ENCODE measurements around the gene CYP3A4. TPM values are rescaled to one million over a fixed set of nuclear protein-coding genes. Genes with fewer than 3 reads are reported as not detected.
"Not testable (repeated sequence)": the region's sequence is repeated elsewhere in the genome, so short reads cannot be mapped to it uniquely, and the experiment has no call there.

Gene CYP3A4
- polyA plus RNA-seq, 1 of the 3 experiments (the other 2 are of a cell fraction) = not detected

DNA sequence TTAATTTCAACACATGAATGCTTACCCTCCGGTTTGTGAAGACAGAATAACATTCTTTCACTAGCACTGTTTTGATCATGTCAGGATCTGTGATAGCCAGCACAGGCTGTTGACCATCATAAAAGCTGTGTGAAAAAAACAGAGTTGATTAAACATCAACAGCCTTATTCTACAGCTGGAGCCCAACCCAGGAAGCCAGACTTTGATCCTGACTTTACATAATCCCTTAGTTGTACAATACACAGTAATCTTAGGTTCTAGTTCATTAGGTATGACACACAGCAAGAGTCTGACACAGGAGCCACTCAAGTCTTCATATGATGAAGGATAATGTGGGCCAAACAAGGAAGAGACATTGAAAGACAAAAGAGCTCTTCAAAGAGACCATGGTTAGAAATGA, 11.4 kb downstream of the CYP3A4 start:
- POLR2A ChIA-PET = no interaction called here
- no peaks in the 10 kb centered on the region for H3K27me3 ChIP-seq (ENCODE audit: insufficient read depth)
- WGBS (ENCODE audit: low lambda C conversion rate) = 0% methylated on average over 1 of the region's 1 CpG
- no peaks in the 10 kb centered on the region for H3K36me3 ChIP-seq (replicated peaks in 1 of 2; ENCODE audit: control insufficient read depth in 1 of 2, insufficient read depth in 2 of 2, low read length in 1 of 2)
- no peaks in the 10 kb centered on the region for H3K4me1 ChIP-seq (ENCODE audit: control insufficient read depth in 1 of 2, insufficient read depth in 2 of 2, low read depth in 1 of 2, low read length in 1 of 2)
- no peaks in the 10 kb centered on the region for H3K79me2 ChIP-seq (ENCODE audit: insufficient read depth)
- H3K9ac ChIP-seq = no peak overlapping the region
- no peaks in the 10 kb centered on the region for H3K9me2 ChIP-seq
- no peak for TF ChIP-seq SIN3A (IDR thresholded peaks at IDR 0.05; ENCODE audit: borderline replicate concordance, low read depth, low read length)
- TF ChIP-seq NRF1 (IDR thresholded peaks at IDR 0.05; ENCODE audit: low read depth, low read length) = no peak
- TF ChIP-seq, protein P1, sequence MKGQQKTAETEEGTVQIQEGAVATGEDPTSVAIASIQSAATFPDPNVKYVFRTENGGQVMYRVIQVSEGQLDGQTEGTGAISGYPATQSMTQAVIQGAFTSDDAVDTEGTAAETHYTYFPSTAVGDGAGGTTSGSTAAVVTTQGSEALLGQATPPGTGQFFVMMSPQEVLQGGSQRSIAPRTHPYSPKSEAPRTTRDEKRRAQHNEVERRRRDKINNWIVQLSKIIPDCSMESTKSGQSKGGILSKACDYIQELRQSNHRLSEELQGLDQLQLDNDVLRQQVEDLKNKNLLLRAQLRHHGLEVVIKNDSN (IDR thresholded peaks at IDR 0.05; ENCODE audit: borderline replicate concordance, low read depth) = no peak
- TF ChIP-seq YY1 (IDR thresholded peaks at IDR 0.05; ENCODE audit: low read depth) = no peak
- TF ChIP-seq FOXJ3 (CRISPR knock-in tag; IDR thresholded peaks at IDR 0.05) = no peak
- TF ChIP-seq, protein P2, sequence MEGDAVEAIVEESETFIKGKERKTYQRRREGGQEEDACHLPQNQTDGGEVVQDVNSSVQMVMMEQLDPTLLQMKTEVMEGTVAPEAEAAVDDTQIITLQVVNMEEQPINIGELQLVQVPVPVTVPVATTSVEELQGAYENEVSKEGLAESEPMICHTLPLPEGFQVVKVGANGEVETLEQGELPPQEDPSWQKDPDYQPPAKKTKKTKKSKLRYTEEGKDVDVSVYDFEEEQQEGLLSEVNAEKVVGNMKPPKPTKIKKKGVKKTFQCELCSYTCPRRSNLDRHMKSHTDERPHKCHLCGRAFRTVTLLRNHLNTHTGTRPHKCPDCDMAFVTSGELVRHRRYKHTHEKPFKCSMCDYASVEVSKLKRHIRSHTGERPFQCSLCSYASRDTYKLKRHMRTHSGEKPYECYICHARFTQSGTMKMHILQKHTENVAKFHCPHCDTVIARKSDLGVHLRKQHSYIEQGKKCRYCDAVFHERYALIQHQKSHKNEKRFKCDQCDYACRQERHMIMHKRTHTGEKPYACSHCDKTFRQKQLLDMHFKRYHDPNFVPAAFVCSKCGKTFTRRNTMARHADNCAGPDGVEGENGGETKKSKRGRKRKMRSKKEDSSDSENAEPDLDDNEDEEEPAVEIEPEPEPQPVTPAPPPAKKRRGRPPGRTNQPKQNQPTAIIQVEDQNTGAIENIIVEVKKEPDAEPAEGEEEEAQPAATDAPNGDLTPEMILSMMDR (IDR thresholded peaks at IDR 0.05) = no peak
- no peak for TF ChIP-seq FOXM1 (IDR thresholded peaks at IDR 0.05; ENCODE audit: low read depth)
- no peak for TF ChIP-seq NFIC (IDR thresholded peaks at IDR 0.05; ENCODE audit: borderline replicate concordance)
- TF ChIP-seq GATA2 (CRISPR knock-in tag; IDR thresholded peaks at IDR 0.05) = no peak
- TF ChIP-seq, protein P3, sequence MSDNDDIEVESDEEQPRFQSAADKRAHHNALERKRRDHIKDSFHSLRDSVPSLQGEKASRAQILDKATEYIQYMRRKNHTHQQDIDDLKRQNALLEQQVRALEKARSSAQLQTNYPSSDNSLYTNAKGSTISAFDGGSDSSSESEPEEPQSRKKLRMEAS (IDR thresholded peaks at IDR 0.05; ENCODE audit: low read depth) = no peak
- TF ChIP-seq, protein P4, sequence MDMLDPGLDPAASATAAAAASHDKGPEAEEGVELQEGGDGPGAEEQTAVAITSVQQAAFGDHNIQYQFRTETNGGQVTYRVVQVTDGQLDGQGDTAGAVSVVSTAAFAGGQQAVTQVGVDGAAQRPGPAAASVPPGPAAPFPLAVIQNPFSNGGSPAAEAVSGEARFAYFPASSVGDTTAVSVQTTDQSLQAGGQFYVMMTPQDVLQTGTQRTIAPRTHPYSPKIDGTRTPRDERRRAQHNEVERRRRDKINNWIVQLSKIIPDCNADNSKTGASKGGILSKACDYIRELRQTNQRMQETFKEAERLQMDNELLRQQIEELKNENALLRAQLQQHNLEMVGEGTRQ (IDR thresholded peaks at IDR 0.05; ENCODE audit: borderline replicate concordance, low read depth, low read length) = no peak
- no peak for TF ChIP-seq MXI1 (IDR thresholded peaks at IDR 0.05; ENCODE audit: low read depth, low read length)
- CTCF ChIA-PET = no interaction called here
- no peaks in the 10 kb centered on the region for H3F3A ChIP-seq (replicated peaks; ENCODE audit: insufficient read depth)
- no peak overlapping the region for H3K4me3 ChIP-seq (ENCODE audit: low read depth in 2 of 2, low read length in 1 of 2)
- no peaks in the 10 kb centered on the region for H3K9me3 ChIP-seq
- no peak overlapping the region for H2AFZ ChIP-seq (ENCODE audit: low read depth)
- DNase-seq = no peak
- no peaks in the 10 kb centered on the region for H4K20me1 ChIP-seq (ENCODE audit: insufficient read depth)
- no peak overlapping the region for H3K4me2 ChIP-seq
- no peak overlapping the region for H3K27ac ChIP-seq (ENCODE audit: low read depth in 2 of 2, low read length in 1 of 2)

DNA sequence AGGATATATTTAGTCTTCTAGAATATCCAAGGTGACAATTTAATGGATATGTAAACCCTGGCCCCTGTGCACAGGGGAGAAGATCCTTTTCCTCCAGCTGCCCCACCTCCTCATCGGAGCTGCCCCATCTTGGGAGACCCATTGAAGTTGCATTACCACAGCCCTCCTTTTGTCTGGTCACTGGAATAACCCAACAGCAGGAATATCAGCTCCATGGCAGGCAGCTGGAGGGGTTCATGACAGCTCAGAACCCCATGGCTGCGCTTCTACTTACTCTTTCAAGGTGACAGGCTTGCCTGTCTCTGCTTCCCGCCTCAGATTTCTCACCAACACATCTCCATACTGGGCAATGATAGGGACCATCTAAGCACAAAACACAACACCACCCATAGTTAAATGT, 14.5 kb downstream of the CYP3A4 start:
- H3K4me2 ChIP-seq; H3K27ac ChIP-seq (ENCODE audit: low read depth in 2 of 2, low read length in 1 of 2); H3K79me2 ChIP-seq (ENCODE audit: insufficient read depth); H4K20me1 ChIP-seq (ENCODE audit: insufficient read depth); H3K9ac ChIP-seq; H3K4me1 ChIP-seq (ENCODE audit: control insufficient read depth in 1 of 2, insufficient read depth in 2 of 2, low read depth in 1 of 2, low read length in 1 of 2); H3K27me3 ChIP-seq (ENCODE audit: insufficient read depth); H2AFZ ChIP-seq (ENCODE audit: low read depth); H3K9me3 ChIP-seq; DNase-seq; H3K9me2 ChIP-seq; H3K4me3 ChIP-seq (ENCODE audit: low read depth in 2 of 2, low read length in 1 of 2); H3F3A ChIP-seq (replicated peaks; ENCODE audit: insufficient read depth); H3K36me3 ChIP-seq (replicated peaks in 1 of 2; ENCODE audit: control insufficient read depth in 1 of 2, insufficient read depth in 2 of 2, low read length in 1 of 2); POLR2A ChIA-PET: not testable (repeated sequence)
- 8% methylated on average over 3 of the region's 3 CpGs for WGBS (ENCODE audit: low lambda C conversion rate)
- CTCF ChIA-PET = interaction anchor here (1.0 kb wide), 1 partner anchor 8 kb away, joined by 3 read pairs; no protein-coding TSS in a partner anchor
